ENCODE data around the gene RELCH. TPM values are rescaled to one million over a fixed set of nuclear protein-coding genes. Genes with fewer than 3 reads are reported as not detected.

RELCH gene
- polyA plus RNA-seq, 2 of the 4 experiments (the other 2 are of a cell fraction): 13.5 to 17.5 TPM

- peak overlapping the region; percentile 81 for H3K4me2 ChIP-seq
- peaks cover 31% of the 10 kb centered on the region for H3K4me1 ChIP-seq
- CTCF ChIA-PET: interaction anchor here (1.0 to 1.3 kb wide), 3 partner anchors 14 to 245 kb away, joined by 3 read pairs; no protein-coding TSS in a partner anchor
- no peak overlapping the region for H3K4me3 ChIP-seq
- POLR2A ChIA-PET: interaction anchor here (0.7 kb wide), 1 partner anchor 46 kb away, joined by 3 read pairs; no protein-coding TSS in a partner anchor
- H3K27ac ChIP-seq: peak overlapping the region; percentile 38 to 70; a peak in 3 of 6 replicates
- DNase-seq (ENCODE audit: low read depth in 1 of 2, low spot score in 1 of 2): peak; percentile 37 to 58
- no peak for FAIRE-seq
- no peaks in the 10 kb centered on the region for H3K9me3 ChIP-seq
- peak; percentile 89 to 92 for ATAC-seq
- TF ChIP-seq FOSL2 (IDR thresholded peaks at IDR 0.05): 0 out of 2 replicates have a peak, but pooled peaks have one; percentile 32
- peak; percentile 70 for TF ChIP-seq FOSL2 (CRISPR knock-in tag; IDR thresholded peaks at IDR 0.05)
- peak; percentile 12; the same call in 1 of the 2 replicates for TF ChIP-seq JUNB (IDR thresholded peaks at IDR 0.05)
- no peak for TF ChIP-seq HOXA7 (CRISPR knock-in tag; IDR thresholded peaks at IDR 0.05)
- 30% methylated on average over 15 of the region's 15 CpGs for WGBS (ENCODE audit: missing lambda C conversion rate)
These were observed 152.3 kb downstream of the RELCH start for GRCh38 chr18:62339106-62339988.

GRCh38 chr18:62340996-62341395, 153.9 kb downstream of the RELCH start:
- H3K4me3 ChIP-seq: no peak overlapping the region
- H3K4me1 ChIP-seq: peaks cover 28% of the 10 kb centered on the region
- TF ChIP-seq TFCP2L1 (CRISPR knock-in tag; IDR thresholded peaks at IDR 0.05): no peak
- TF ChIP-seq POLR2AphosphoS2 (conservative IDR thresholded peaks at IDR 0.05; ENCODE audit: low read length): no peak
- no peak for TF ChIP-seq MAZ (IDR thresholded peaks at IDR 0.05; ENCODE audit: borderline replicate concordance, low read depth, low read length)
- TF ChIP-seq E2F6 (IDR thresholded peaks at IDR 0.05; ENCODE audit: borderline replicate concordance, low read depth): no peak
- no peak for TF ChIP-seq EP300 (IDR thresholded peaks at IDR 0.05)
- TF ChIP-seq SMC3 (IDR thresholded peaks at IDR 0.05): no peak
- TF ChIP-seq HOXA7 (CRISPR knock-in tag; IDR thresholded peaks at IDR 0.05): no peak
- ATAC-seq: no peak
- 88% methylated on average over 9 of the region's 9 CpGs for WGBS (ENCODE audit: missing lambda C conversion rate)
- no peak for FAIRE-seq
- H3K27ac ChIP-seq: no peak overlapping the region
- H3K9me3 ChIP-seq: no peaks in the 10 kb centered on the region
- no peak for DNase-seq (ENCODE audit: low read depth in 1 of 2, low spot score in 1 of 2)
- no peak overlapping the region for H3K4me2 ChIP-seq
- POLR2A ChIA-PET: no interaction called here
- CTCF ChIA-PET: interaction anchor here (1.2 to 1.7 kb wide), 3 partner anchors 19 to 85 kb away, joined by 3 to 5 read pairs (median 3); no protein-coding TSS in a partner anchor

- ATAC-seq (no peak), DNase-seq (ENCODE audit: low read depth in 1 of 2, low spot score in 1 of 2) (no peak), FAIRE-seq (no peak)
- no peak overlapping the region for H3K27ac ChIP-seq
- POLR2A ChIA-PET: no interaction called here
- CTCF ChIA-PET: interaction anchor here (1.2 to 1.7 kb wide), 3 partner anchors 19 to 84 kb away, joined by 3 to 5 read pairs (median 3); no protein-coding TSS in a partner anchor
- no peaks in the 10 kb centered on the region for H3K9me3 ChIP-seq
- no peak overlapping the region for H3K4me3 ChIP-seq
- H3K4me1 ChIP-seq: peaks cover 28% of the 10 kb centered on the region
- WGBS (ENCODE audit: missing lambda C conversion rate): 61% methylated on average over 3 of the region's 3 CpGs
- no peak overlapping the region for H3K4me2 ChIP-seq
- TF ChIP-seq NR3C1 (IDR thresholded peaks at IDR 0.05) (no peak), CTCF (IDR thresholded peaks at IDR 0.05) (no peak), ZFP36 (IDR thresholded peaks at IDR 0.05; ENCODE audit: borderline replicate concordance, partially characterized antibody) (no peak), SREBF2 (IDR thresholded peaks at IDR 0.05) (no peak), HMGXB4 (CRISPR knock-in tag; IDR thresholded peaks at IDR 0.05; ENCODE audit: borderline replicate concordance) (no peak), RAD21 (conservative IDR thresholded peaks at IDR 0.05 in 1 of 2, IDR thresholded peaks at IDR 0.05 in 1 of 2) (no peak), EHF (CRISPR knock-in tag; IDR thresholded peaks at IDR 0.05) (no peak), HOXB5 (CRISPR knock-in tag; IDR thresholded peaks at IDR 0.05) (no peak), RCOR1 (IDR thresholded peaks at IDR 0.05; ENCODE audit: low read depth, low read length) (no peak), RNF2 (IDR thresholded peaks at IDR 0.05; ENCODE audit: borderline replicate concordance, low read depth) (no peak), KDM1A (IDR thresholded peaks at IDR 0.05; ENCODE audit: low read depth) (no peak), CHD2 (IDR thresholded peaks at IDR 0.05; ENCODE audit: low read length, partially characterized antibody) (no peak), HEYL (CRISPR knock-in tag; IDR thresholded peaks at IDR 0.05) (no peak), RFX5 (IDR thresholded peaks at IDR 0.05) (no peak), REST (IDR thresholded peaks at IDR 0.05) (no peak)
These were observed 154.4 kb downstream of the RELCH start for GRCh38 chr18:62341473-62341872.

Data from A549 (cell line).